GM12872 (cell line): ENCODE results near the gene MRPL54.

Experiments used
- TF ChIP-seq, protein P1 (sequence below): IDR thresholded peaks from 3 replicates; pipeline ENCODE4 v1.5.1; 2011; ENCODE audit warnings: low read depth, mild to moderate bottlenecking, low read length, moderate library complexity; ENCODE audit not compliant: insufficient read depth

Gene MRPL54

DNA sequence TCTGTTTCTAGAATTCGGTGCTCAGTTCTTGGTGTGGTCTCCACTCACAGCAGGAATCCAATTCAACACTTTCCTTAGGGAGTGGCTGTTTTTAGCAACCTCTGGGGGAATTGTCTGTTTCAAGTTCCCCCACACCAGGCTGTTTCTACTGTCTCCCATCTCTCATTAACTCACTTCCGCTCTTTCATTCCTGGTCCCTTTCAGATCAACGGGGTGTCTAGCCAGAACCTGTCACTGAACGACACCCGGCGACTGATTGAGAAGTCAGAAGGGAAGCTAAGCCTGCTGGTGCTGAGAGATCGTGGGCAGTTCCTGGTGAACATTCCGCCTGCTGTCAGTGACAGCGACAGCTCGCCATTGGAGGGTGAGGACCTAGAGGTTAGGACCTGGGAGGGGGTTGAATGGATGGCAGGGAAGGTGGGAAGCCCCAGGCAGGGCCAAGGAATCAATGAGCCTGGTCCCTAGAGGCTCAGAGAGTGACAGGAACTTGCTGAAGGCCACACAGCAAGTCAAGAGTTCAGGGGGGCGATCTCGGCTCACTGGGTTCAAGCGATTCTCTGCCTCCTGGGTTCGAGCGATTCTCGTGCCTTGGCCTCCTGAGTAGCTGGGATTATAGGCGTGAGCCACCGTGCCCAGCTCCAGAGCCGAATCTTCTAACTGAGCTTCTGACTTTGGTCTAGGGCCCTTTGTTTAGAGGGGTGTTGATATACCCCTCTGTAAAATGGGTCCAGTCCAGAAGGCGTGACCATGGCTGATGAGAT, 28.8 kb upstream of the MRPL54 start:
- TF ChIP-seq, protein P1, sequence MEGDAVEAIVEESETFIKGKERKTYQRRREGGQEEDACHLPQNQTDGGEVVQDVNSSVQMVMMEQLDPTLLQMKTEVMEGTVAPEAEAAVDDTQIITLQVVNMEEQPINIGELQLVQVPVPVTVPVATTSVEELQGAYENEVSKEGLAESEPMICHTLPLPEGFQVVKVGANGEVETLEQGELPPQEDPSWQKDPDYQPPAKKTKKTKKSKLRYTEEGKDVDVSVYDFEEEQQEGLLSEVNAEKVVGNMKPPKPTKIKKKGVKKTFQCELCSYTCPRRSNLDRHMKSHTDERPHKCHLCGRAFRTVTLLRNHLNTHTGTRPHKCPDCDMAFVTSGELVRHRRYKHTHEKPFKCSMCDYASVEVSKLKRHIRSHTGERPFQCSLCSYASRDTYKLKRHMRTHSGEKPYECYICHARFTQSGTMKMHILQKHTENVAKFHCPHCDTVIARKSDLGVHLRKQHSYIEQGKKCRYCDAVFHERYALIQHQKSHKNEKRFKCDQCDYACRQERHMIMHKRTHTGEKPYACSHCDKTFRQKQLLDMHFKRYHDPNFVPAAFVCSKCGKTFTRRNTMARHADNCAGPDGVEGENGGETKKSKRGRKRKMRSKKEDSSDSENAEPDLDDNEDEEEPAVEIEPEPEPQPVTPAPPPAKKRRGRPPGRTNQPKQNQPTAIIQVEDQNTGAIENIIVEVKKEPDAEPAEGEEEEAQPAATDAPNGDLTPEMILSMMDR, result no peak

DNA sequence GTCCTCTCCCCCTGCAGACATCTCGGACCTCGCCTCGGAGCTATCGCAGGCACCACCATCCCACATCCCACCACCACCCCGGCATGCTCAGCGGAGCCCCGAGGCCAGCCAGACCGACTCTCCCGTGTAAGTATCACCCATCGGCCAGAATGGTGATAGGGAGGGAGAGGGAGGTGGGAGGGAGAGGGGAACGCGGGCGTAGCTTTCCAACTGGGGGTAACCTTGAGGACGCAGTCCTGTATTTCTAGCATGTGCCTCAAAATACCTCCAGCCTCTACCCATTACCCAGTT, 28.2 kb upstream of the MRPL54 start:
- TF ChIP-seq, protein P1, result no peak

DNA sequence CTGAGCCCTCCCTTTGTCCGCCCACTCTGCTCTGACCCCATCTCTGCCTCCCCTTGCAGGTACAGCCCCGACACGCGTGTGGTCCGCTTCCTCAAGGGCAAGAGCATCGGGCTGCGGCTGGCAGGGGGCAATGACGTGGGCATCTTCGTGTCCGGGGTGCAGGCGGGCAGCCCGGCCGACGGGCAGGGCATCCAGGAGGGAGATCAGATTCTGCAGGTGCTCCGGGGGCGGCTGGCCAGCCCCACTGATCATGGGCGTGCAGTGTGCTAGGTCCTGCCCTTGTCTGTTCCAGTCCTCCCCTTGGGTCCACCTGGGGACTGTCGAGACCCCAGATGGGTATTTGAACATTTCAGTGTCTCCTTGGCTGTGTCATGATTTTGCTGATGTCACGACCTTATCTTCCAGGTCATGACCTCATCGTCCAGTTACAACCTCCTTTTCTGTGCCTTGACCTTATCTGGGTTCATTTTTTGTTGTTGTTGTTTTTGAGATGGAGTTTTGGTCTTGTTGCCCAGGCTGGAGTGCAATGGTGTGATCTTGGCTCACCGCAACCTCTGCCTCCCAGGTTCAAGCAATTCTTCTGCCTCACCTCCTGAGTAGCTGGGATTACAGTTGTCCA, 26.3 kb upstream of the MRPL54 start:
- TF ChIP-seq, protein P1, result no peak

DNA sequence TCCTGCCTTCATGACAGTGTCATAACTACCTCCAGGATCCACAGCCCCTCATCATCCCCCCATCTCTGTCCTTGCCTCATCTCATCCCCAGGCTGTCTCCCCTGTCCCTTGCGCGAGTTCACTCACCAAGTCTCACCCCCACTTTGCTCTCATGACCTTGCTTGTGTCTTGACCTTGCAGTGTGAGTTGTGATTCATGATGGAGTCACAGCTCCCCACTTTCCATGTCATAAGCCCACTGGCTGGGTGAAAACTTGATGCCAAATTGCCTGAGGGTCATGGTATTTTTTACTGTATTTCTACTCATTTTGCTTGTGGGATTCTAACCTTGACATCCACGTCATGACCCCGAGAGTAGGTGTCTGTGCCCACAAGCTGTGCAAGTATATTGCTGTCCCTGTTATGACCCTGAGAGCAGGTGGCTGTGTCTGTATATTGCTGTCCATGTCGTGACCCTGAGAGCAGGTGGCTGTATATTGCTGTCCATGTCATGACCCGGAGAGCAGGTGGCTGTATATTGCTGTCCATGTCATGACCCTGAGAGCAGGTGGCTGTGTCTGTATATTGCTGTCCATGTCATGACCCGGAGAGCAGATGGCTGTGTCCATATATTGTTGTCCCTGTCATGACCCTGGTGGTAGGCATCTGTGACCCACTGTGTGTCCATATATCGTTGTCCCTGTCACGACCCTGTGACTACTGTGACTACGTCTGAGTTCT, 24.8 kb upstream of the MRPL54 start:
- TF ChIP-seq, protein P1, result no peak

DNA sequence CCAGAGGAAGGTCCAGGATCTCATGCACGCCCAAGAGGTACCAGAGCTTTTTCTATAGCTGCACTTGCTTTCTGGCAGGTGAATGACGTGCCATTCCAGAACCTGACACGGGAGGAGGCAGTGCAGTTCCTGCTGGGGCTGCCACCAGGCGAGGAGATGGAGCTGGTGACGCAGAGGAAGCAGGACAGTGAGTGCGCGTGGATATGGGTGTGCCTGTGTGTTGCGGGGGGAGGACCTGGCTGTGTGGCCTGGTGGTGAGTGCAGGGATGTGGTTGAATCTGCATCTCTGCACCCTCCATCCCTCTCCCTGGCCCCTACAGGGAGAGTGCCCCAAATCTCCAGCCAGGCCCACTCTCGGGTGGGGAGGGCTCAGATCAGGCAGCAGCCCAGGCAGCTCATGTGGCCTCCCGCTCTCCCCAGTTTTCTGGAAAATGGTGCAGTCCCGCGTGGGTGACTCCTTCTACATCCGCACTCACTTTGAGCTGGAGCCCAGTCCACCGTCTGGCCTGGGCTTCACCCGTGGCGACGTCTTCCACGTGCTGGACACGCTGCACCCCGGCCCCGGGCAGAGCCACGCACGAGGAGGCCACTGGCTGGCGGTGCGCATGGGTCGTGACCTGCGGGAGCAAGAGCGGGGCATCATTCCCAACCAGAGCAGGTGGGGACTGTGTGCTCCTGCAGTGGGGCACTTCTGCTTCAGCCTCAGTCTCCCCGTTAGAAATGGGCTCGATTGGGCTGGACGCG, 23.8 kb upstream of the MRPL54 start:
- TF ChIP-seq, protein P1, result no peak

DNA sequence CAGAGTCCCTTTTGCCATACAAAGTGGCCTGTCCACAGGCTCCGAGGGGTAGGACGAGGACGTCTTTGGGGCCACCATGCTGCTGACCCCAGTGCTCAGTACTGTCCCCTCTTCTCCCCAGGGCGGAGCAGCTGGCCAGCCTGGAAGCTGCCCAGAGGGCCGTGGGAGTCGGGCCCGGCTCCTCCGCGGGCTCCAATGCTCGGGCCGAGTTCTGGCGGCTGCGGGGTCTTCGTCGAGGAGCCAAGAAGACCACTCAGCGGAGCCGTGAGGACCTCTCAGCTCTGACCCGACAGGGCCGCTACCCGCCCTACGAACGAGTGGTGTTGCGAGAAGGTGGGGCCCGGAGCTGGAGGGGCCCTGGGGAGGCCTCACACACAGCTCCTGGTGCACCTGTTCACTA, 22.1 kb upstream of the MRPL54 start:
- TF ChIP-seq, protein P1, result no peak

DNA sequence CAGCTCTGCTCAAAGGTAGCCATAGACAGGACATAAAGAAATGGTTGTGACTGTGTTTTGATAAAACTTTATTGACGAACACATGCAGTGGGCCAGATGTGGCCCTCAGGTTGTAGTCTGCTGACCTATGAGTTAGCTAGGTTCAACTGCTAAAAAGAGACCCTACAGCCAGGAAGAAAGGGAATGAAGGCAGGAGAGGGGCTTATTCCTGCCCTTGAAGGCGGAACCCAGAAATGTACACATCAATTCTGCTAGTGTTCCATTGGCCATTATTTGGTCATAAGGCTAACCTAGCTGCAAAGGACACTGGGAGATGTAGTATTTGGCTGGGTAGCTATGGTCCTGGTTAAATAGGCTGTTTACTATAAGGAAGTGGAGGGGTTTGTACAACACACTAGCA, 19.0 kb upstream of the MRPL54 start:
- TF ChIP-seq, protein P1, result no peak
